Measurements from ENCODE around the gene KANSL1.

DNA sequence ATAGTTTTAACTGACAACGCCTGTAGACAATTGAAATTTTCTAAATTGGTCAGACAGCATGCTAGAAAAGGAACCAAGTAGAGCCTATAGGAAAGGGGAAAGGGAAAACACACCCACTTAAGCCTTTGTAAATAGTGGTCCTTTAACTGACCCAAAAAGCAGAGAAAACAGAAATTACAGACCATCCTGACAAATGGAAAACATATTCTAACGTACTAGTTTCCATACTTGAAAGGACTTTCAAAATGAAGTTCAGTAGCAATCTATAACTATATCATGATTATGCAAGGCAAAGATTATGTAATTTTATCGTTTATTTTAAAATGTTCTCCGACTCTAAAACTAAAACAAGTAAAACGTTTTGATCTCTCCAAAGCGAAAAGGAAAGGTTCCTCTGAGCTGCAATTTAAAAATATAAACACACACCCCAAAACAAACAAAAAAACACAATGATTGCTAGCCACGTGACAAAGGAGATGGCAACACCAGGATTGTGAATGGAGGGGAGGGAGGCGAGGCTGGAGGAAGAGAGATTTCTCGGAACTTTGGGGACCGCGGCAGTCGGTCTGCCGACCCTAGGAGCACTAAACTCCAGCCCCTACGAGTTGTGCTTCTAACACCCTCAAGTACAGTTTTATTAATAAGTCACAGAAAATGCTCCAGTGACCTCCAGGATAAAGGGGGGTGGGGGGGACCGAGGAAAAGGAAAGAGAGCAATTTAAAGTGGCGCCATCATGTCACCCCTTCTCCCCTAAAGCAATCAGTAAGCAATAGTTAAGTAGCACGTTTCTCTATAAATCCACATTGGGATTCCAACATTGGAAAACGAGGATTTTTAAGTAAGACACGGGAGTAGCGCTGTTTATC lies 1.7 kb downstream of the KANSL1 start:
- TF ChIP-seq CTCF (IDR thresholded peaks at IDR 0.05 in 2 of 3, conservative IDR thresholded peaks at IDR 0.05 in 1 of 3; ENCODE audit: control insufficient read depth in 2 of 3, extremely low read depth in 1 of 3, insufficient read depth in 1 of 3, low read depth in 3 of 3, low read length in 3 of 3) (no peak), POLR2A (IDR thresholded peaks at IDR 0.05; ENCODE audit: low read depth, low read length) (peak; percentile 41; the same call in 1 of the 2 replicates)
